WERI-Rb-1 (cell line): ENCODE data around the gene IL15RA.

Experiments
- DNase-seq: peaks from one replicate; pipeline ENCODE4 v3.0.0-alpha.2; 2020
- H3K27ac ChIP-seq: fragments of 250-450 bp; sonication (Bioruptor Pico); 2 replicates; pipeline ENCODE4 v1.5.1; 2020; ENCODE audit warnings: mild to moderate bottlenecking, moderate library complexity
- H3K27me3 ChIP-seq: fragments of 250-450 bp; sonication (Bioruptor Pico); 2 replicates; pipeline ENCODE4 v1.5.1; 2021; ENCODE audit warnings: mild to moderate bottlenecking, low read depth, moderate library complexity; ENCODE audit not compliant: insufficient read depth, severe bottlenecking
- H3K36me3 ChIP-seq: fragments of 250-450 bp; sonication (Bioruptor Pico); 2 replicates; pipeline ENCODE4 v1.5.1; 2020; ENCODE audit warnings: mild to moderate bottlenecking, moderate library complexity
- H3K4me3 ChIP-seq: 2 replicates; pipeline ENCODE4 v1.5.1; 2011; ENCODE audit warnings: low read depth, mild to moderate bottlenecking, control low read depth, low read length
- H3K9me3 ChIP-seq: fragments of 250-450 bp; sonication (Bioruptor Pico); 2 replicates; pipeline ENCODE4 v1.5.1; 2021; ENCODE audit warnings: mild to moderate bottlenecking, moderate library complexity; ENCODE audit not compliant: severe bottlenecking
- CTCF ChIP-seq: IDR thresholded peaks from 2 replicates; pipeline ENCODE4 v1.5.1; 2011; ENCODE audit warnings: low read depth, mild to moderate bottlenecking, control low read depth, inconsistent platforms, low read length

The IL15RA gene

GRCh38 chr10:5977471-5978229 lies at the start of gene IL15RA:
IL15RA (minus strand) TSS chr10:5977543; CDS start chr10:5977492, 51 bp downstream.
- no peaks in the 10 kb centered on the region for H3K9me3 ChIP-seq
- TF ChIP-seq CTCF, result no peak
- H3K4me3 ChIP-seq, result peak within 1 kb of the TSS; percentile 29
- H3K27ac ChIP-seq, result no peak within 1 kb of the TSS
- no peaks in the 10 kb centered on the region for H3K36me3 ChIP-seq
- peaks cover 26% of the 10 kb centered on the region for H3K27me3 ChIP-seq
- DNase-seq, result no peak

GRCh38 chr10:6025683-6026255 lies 48.4 kb upstream of the IL15RA start:
- Histone ChIP-seq H3K9me3 (no peaks in the 10 kb centered on the region), H3K36me3 (no peaks in the 10 kb centered on the region), H3K4me3 (no peak overlapping the region), H3K27ac (no peak overlapping the region), H3K27me3 (peaks cover 8% of the 10 kb centered on the region)
- TF ChIP-seq CTCF, result no peak
- DNase-seq, result no peak

- H3K27me3 ChIP-seq, result peaks cover 8% of the 10 kb centered on the region
- no peak overlapping the region for H3K4me3 ChIP-seq
- TF ChIP-seq CTCF, result no peak
- H3K27ac ChIP-seq, result no peak overlapping the region
- no peaks in the 10 kb centered on the region for H3K36me3 ChIP-seq
- no peaks in the 10 kb centered on the region for H3K9me3 ChIP-seq
- DNase-seq, result no peak
These were observed 47.0 kb upstream of the IL15RA start for GRCh38 chr10:6024334-6024682.

GRCh38 chr10:6023661-6024333 lies 46.5 kb upstream of the IL15RA start:
- Histone ChIP-seq H3K9me3 (no peaks in the 10 kb centered on the region), H3K27ac (no peak overlapping the region), H3K27me3 (peaks cover 8% of the 10 kb centered on the region), H3K4me3 (no peak overlapping the region), H3K36me3 (no peaks in the 10 kb centered on the region)
- no peak for DNase-seq
- TF ChIP-seq CTCF, result no peak

GRCh38 chr10:6022660-6023059 lies 45.3 kb upstream of the IL15RA start:
- H3K9me3 ChIP-seq, result no peaks in the 10 kb centered on the region
- no peak overlapping the region for H3K27ac ChIP-seq
- H3K4me3 ChIP-seq, result no peak overlapping the region
- peaks cover 14% of the 10 kb centered on the region for H3K27me3 ChIP-seq
- TF ChIP-seq CTCF, result no peak
- no peaks in the 10 kb centered on the region for H3K36me3 ChIP-seq
- DNase-seq, result no peak
